GM12801 (cell line): ENCODE data around the gene IGSF9B.

Source experiments
- TF ChIP-seq, protein P1 (sequence below): IDR thresholded peaks from one replicate; pipeline ENCODE4 v1.5.1; 2011; ENCODE audit warnings: control low read depth; ENCODE audit not compliant: insufficient read length; ENCODE audit errors: extremely low read depth

The IGSF9B gene

DNA sequence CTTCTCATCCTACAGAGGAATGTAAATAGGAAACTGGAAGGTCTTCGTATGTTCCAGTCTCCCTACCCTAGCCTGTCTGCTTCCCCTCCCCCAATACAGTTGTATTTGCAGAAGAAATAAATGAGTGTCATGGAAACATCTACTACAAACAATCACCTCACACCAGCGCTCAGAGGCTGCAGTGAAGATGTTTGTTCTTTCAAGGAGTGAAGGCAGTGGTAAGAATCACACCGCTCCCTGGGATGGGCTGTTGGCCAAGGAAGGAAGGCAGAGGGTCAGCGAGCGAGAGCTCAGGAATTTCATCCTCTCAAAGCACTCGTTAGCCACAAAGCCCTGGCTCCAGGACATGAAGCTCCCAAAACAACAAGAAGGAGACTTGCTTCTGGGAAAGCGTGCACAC, 1.1 kb upstream of the IGSF9B start:
- TF ChIP-seq, protein P1, sequence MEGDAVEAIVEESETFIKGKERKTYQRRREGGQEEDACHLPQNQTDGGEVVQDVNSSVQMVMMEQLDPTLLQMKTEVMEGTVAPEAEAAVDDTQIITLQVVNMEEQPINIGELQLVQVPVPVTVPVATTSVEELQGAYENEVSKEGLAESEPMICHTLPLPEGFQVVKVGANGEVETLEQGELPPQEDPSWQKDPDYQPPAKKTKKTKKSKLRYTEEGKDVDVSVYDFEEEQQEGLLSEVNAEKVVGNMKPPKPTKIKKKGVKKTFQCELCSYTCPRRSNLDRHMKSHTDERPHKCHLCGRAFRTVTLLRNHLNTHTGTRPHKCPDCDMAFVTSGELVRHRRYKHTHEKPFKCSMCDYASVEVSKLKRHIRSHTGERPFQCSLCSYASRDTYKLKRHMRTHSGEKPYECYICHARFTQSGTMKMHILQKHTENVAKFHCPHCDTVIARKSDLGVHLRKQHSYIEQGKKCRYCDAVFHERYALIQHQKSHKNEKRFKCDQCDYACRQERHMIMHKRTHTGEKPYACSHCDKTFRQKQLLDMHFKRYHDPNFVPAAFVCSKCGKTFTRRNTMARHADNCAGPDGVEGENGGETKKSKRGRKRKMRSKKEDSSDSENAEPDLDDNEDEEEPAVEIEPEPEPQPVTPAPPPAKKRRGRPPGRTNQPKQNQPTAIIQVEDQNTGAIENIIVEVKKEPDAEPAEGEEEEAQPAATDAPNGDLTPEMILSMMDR, result no peak

DNA sequence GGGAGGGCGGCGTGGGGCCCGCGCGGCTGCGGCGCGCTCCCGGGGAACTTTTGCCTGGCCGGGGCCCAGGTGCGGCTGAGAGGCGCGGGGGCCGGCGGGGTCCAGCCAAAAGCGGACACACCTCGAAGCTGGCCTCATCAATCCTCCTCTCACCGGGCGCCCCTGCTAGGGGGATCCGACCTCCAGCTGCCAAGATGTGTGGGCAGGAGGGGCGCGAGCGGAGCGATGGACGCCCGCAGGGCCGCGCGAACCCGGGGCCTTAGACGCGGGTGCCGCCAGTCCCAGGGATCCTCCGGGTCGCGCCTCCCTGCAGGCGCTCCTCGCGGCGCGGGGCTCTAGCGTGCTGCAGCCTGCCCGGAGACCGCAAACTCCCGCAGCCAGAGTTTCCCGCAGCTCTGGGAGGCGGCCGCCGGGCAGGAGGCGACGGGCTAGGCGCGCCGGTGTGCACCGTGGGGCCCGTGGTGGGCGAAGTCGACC, 785 bp downstream of the IGSF9B start:
- TF ChIP-seq, protein P1, result no peak

DNA sequence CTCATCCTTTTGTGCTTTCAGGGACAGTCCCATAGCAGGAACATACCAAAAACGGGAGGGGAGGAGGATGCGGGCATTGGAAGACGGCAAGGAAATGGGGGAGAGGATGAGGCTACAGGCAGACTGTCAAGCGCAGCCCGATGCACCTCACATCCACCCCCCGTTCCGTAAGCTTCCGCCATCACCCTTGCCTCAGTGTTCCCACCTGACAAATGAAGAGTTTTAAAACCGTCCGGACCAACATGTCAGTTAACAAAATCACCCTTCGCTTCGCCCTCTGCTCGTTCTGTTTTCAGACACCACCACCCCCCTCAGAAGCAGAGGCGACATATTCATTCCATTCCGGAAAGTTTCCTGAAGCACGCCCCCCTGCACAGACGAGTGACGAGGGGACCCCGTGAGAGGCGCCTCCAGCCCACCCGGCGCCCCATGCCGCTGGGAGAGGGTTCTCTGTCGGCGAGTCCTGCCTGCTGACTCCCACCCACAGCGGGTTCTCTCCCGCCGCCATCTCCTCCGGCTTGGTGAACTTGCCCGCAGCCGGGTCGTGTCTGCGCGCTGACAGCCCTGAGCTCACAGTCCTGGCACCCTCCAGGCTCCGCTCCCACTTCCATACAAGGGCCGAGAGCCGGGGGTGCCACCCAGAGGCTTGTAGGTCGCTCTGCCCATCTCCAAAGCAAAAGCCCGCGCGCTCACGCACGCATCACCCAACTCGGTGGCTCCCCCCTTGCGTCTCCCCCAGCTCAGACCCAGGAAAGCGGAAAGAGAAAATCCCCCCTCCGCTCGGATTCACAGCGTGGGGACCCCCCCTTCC, 1.5 kb downstream of the IGSF9B start:
- TF ChIP-seq, protein P1, result no peak

DNA sequence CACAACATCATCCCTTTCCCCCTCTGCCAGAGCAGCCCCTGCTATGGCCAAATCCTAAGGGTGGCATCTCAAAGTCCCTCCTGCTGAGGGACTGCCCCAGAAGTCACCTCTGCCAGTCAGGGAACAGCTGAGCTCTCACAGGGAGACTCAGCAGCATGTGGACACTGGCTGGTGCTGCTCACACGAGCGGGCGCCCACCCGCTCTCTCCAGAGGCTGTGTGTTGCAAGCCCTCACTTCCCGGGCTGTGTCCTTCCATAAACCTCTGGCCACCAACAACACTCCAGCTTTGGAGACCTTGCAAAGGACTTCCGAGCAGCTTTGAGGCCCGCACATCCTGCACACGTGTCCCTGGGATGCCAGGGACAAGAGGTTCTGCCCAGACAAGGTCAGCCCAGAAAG, 2.8 kb downstream of the IGSF9B start:
- TF ChIP-seq, protein P1, result no peak

DNA sequence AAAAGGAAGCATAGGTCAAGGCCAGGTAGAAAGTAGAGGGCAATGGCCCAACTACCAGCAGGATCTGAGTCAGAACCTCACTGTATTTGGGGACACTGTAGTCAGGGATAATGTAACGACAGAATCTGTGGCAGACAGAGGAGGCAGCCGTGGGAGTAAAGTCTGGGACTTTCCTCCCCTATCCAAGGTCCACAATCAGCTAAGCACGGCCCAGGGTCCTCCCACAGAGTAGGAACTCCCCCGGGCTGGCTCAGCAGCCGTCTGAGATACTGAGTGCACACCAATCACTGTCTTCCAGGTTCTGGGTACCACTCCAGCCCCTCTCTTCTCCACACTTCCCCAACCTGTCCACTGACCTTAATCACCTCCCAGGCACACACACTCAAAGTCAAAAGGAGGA, 3.2 kb downstream of the IGSF9B start:
- TF ChIP-seq, protein P1, result no peak

DNA sequence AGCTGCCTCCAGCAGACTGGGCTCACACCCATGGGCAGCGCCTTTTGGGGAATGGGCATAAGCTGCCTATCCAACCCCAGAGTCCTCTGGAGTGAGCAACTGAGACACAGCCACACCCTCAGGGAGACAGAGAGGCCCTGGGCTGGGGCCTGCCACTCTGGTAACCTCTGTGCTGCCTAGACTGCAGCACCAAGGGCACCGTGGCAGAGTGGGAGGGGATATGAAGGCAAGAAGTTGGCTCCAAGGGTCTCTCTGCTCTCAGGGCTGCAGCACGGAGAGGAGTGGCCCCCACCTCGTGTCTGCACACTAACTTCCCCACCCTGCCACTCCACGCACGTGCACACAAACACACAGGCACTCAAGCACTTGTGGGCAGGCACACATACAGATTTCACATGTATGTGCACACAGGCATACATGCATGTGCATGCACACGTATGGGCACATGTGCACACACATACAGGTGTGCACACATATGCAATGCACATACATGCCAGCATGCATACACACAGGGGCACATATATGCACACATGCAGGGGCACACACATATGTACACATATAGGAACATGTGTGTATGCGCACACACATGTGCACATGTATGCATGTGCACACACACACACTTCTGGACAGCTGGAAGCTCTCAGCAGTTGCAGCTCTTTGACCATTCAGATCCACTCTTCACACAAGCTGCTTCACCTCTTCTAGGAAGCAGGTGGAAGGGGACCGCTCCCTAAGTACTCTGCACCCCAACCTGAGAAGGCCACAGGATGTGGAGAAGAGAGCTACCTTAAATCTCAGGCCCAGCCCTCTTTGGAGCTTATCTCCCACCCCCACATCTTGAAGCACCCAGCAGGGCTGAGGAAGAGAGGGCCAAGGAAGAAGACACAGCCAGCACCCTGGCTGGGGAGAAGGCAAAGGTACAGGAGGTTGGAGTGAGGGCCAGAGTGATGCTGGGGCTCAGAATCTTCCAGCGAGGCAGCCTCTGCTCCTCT, 4.3 kb downstream of the IGSF9B start:
- TF ChIP-seq, protein P1, result no peak
